Activated naive CD8-positive, alpha-beta T cell (primary cell): ENCODE data around the gene TRABD2B.

ENCODE experiments used
- H3K27ac Mint-ChIP-seq: one replicate; pipeline ENCODE4 v1.8.0; 2021; ENCODE audit warnings: mixed read lengths
- H3K27me3 Mint-ChIP-seq: one replicate; pipeline ENCODE4 v1.8.0; 2021; ENCODE audit warnings: mixed read lengths
- H3K36me3 Mint-ChIP-seq: one replicate; pipeline ENCODE4 v1.8.0; 2021; ENCODE audit warnings: mixed read lengths
- H3K4me1 Mint-ChIP-seq: one replicate; pipeline ENCODE4 v1.8.0; 2021; ENCODE audit warnings: low read depth, mixed read lengths
- H3K4me3 Mint-ChIP-seq: one replicate; pipeline ENCODE4 v1.8.0; 2021; ENCODE audit warnings: mild to moderate bottlenecking, mixed read lengths
- H3K9me3 Mint-ChIP-seq: one replicate; pipeline ENCODE4 v1.8.0; 2021; ENCODE audit warnings: low read depth, mixed read lengths

The TRABD2B gene

GRCh38 chr1:47837056-47837830 is 159.9 kb downstream of the TRABD2B start:
- Mint-ChIP-seq H3K9me3 (peaks cover 10% of the 10 kb centered on the region), H3K36me3 (no peaks in the 10 kb centered on the region), H3K4me3 (no peak overlapping the region), H3K4me1 (no peaks in the 10 kb centered on the region), H3K27me3 (peaks cover 5% of the 10 kb centered on the region), H3K27ac (no peak overlapping the region)

- no peak overlapping the region for H3K4me3 Mint-ChIP-seq
- H3K27ac Mint-ChIP-seq: no peak overlapping the region
- no peaks in the 10 kb centered on the region for H3K4me1 Mint-ChIP-seq
- no peaks in the 10 kb centered on the region for H3K36me3 Mint-ChIP-seq
- H3K27me3 Mint-ChIP-seq: peaks cover 6% of the 10 kb centered on the region
- H3K9me3 Mint-ChIP-seq: peaks cover 10% of the 10 kb centered on the region
Measured at GRCh38 chr1:47835409-47835808, 161.8 kb downstream of the TRABD2B start.

- peaks cover 6% of the 10 kb centered on the region for H3K27me3 Mint-ChIP-seq
Measured at GRCh38 chr1:47834326-47834725, 162.9 kb downstream of the TRABD2B start.

GRCh38 chr1:47830641-47831333 is 166.4 kb downstream of the TRABD2B start:
- peaks cover 8% of the 10 kb centered on the region for H3K9me3 Mint-ChIP-seq
- H3K4me3 Mint-ChIP-seq: no peak overlapping the region
- H3K27me3 Mint-ChIP-seq: peaks cover 6% of the 10 kb centered on the region
- no peak overlapping the region for H3K27ac Mint-ChIP-seq
- no peaks in the 10 kb centered on the region for H3K4me1 Mint-ChIP-seq
- no peaks in the 10 kb centered on the region for H3K36me3 Mint-ChIP-seq

More at GRCh38 chr1:47834326-47834725, 162.9 kb downstream of the TRABD2B start:
- Mint-ChIP-seq H3K4me1 (no peaks in the 10 kb centered on the region), H3K9me3 (peaks cover 10% of the 10 kb centered on the region), H3K36me3 (no peaks in the 10 kb centered on the region), H3K4me3 (no peak overlapping the region), H3K27ac (no peak overlapping the region)

GRCh38 chr1:47830021-47830420 is 167.2 kb downstream of the TRABD2B start:
- H3K36me3 Mint-ChIP-seq: no peaks in the 10 kb centered on the region

GRCh38 chr1:47828978-47829377 is 168.2 kb downstream of the TRABD2B start:
- no peaks in the 10 kb centered on the region for H3K9me3 Mint-ChIP-seq
- H3K4me3 Mint-ChIP-seq: no peak overlapping the region
- no peaks in the 10 kb centered on the region for H3K4me1 Mint-ChIP-seq
- H3K36me3 Mint-ChIP-seq: no peaks in the 10 kb centered on the region
- H3K27me3 Mint-ChIP-seq: peaks cover 4% of the 10 kb centered on the region
- no peak overlapping the region for H3K27ac Mint-ChIP-seq

More at GRCh38 chr1:47830021-47830420, 167.2 kb downstream of the TRABD2B start:
- Mint-ChIP-seq H3K27me3 (peaks cover 4% of the 10 kb centered on the region), H3K27ac (no peak overlapping the region), H3K4me1 (no peaks in the 10 kb centered on the region), H3K4me3 (no peak overlapping the region), H3K9me3 (peaks cover under 1% of the 10 kb centered on the region)

- H3K4me1 Mint-ChIP-seq: no peaks in the 10 kb centered on the region
- H3K36me3 Mint-ChIP-seq: no peaks in the 10 kb centered on the region
- H3K4me3 Mint-ChIP-seq: no peak overlapping the region
- H3K27me3 Mint-ChIP-seq: peaks cover 1% of the 10 kb centered on the region
- no peaks in the 10 kb centered on the region for H3K9me3 Mint-ChIP-seq
- H3K27ac Mint-ChIP-seq: no peak overlapping the region
Measured at GRCh38 chr1:47827109-47827508, 170.1 kb downstream of the TRABD2B start.

- Mint-ChIP-seq H3K27ac (no peak overlapping the region), H3K36me3 (no peaks in the 10 kb centered on the region), H3K9me3 (no peaks in the 10 kb centered on the region), H3K27me3 (no peaks in the 10 kb centered on the region), H3K4me3 (no peak overlapping the region), H3K4me1 (no peaks in the 10 kb centered on the region)
Measured at GRCh38 chr1:47824716-47825115, 172.5 kb downstream of the TRABD2B start.

GRCh38 chr1:47824297-47824696 is 172.9 kb downstream of the TRABD2B start:
- Mint-ChIP-seq H3K27ac (no peak overlapping the region), H3K27me3 (no peaks in the 10 kb centered on the region), H3K9me3 (no peaks in the 10 kb centered on the region), H3K36me3 (no peaks in the 10 kb centered on the region), H3K4me3 (no peak overlapping the region), H3K4me1 (no peaks in the 10 kb centered on the region)

- Mint-ChIP-seq H3K9me3 (no peaks in the 10 kb centered on the region), H3K27me3 (no peaks in the 10 kb centered on the region), H3K4me3 (no peak overlapping the region), H3K27ac (no peak overlapping the region), H3K4me1 (no peaks in the 10 kb centered on the region), H3K36me3 (no peaks in the 10 kb centered on the region)
Measured at GRCh38 chr1:47823040-47823808, 174.0 kb downstream of the TRABD2B start.

- H3K9me3 Mint-ChIP-seq: no peaks in the 10 kb centered on the region
- no peak overlapping the region for H3K4me3 Mint-ChIP-seq
- no peaks in the 10 kb centered on the region for H3K4me1 Mint-ChIP-seq
- H3K27ac Mint-ChIP-seq: no peak overlapping the region
- H3K27me3 Mint-ChIP-seq: no peaks in the 10 kb centered on the region
- no peaks in the 10 kb centered on the region for H3K36me3 Mint-ChIP-seq
Measured at GRCh38 chr1:47821760-47822159, 175.4 kb downstream of the TRABD2B start.

- Mint-ChIP-seq H3K27me3 (no peaks in the 10 kb centered on the region), H3K27ac (no peak overlapping the region), H3K4me1 (no peaks in the 10 kb centered on the region), H3K9me3 (no peaks in the 10 kb centered on the region), H3K36me3 (no peaks in the 10 kb centered on the region), H3K4me3 (no peak overlapping the region)
Measured at GRCh38 chr1:47819574-47819888, 177.7 kb downstream of the TRABD2B start.

- no peaks in the 10 kb centered on the region for H3K36me3 Mint-ChIP-seq
- no peak overlapping the region for H3K4me3 Mint-ChIP-seq
- no peak overlapping the region for H3K27ac Mint-ChIP-seq
- H3K27me3 Mint-ChIP-seq: no peaks in the 10 kb centered on the region
- no peaks in the 10 kb centered on the region for H3K9me3 Mint-ChIP-seq
- H3K4me1 Mint-ChIP-seq: no peaks in the 10 kb centered on the region
Measured at GRCh38 chr1:47818682-47819573, 178.3 kb downstream of the TRABD2B start.

GRCh38 chr1:47817861-47818260 is 179.3 kb downstream of the TRABD2B start:
- no peak overlapping the region for H3K4me3 Mint-ChIP-seq
- H3K9me3 Mint-ChIP-seq: no peaks in the 10 kb centered on the region
- H3K27me3 Mint-ChIP-seq: no peaks in the 10 kb centered on the region
- H3K4me1 Mint-ChIP-seq: no peaks in the 10 kb centered on the region
- no peak overlapping the region for H3K27ac Mint-ChIP-seq
- H3K36me3 Mint-ChIP-seq: no peaks in the 10 kb centered on the region
